Skeletal muscle tissue (tissue), 4 donors: ENCODE measurements around the gene PTH1R. TPM values are rescaled to one million over a fixed set of nuclear protein-coding genes. Genes with fewer than 3 reads are reported as not detected.

ENCODE experiments used
- H3K27ac ChIP-seq: one replicate; pipeline ENCODE4 v1.7.0; 2013; ENCODE audit warnings: mild to moderate bottlenecking, low read depth, low read length, inconsistent platforms
- H3K27me3 ChIP-seq, 3 donors: one replicate each; pipeline ENCODE4 v1.7.0; 2013; ENCODE audit warnings: low read length in 3 of 3; ENCODE audit not compliant: control insufficient read depth in 3 of 3, insufficient read depth in 3 of 3
- H3K36me3 ChIP-seq, 3 donors: one replicate each; pipeline ENCODE4 v1.7.0; 2013; ENCODE audit warnings: low read length in 3 of 3; ENCODE audit not compliant: control insufficient read depth in 3 of 3, insufficient read depth in 3 of 3
- H3K4me1 ChIP-seq, 3 donors: one replicate each; pipeline ENCODE4 v1.7.0; 2013; ENCODE audit warnings: low read length in 3 of 3, mild to moderate bottlenecking in 3 of 3; ENCODE audit not compliant: control insufficient read depth in 3 of 3, insufficient read depth in 3 of 3
- H3K4me3 ChIP-seq, 3 donors: one replicate each; pipeline ENCODE4 v1.7.0; 2013; ENCODE audit warnings: low read length in 3 of 3
- H3K9ac ChIP-seq, 3 donors: one replicate each; pipeline ENCODE4 v1.7.0; 2013; ENCODE audit warnings: low read length in 3 of 3, mild to moderate bottlenecking in 3 of 3, moderate library complexity in 2 of 3, low read depth in 1 of 3
- H3K9me3 ChIP-seq, 3 donors: one replicate each; pipeline ENCODE4 v1.7.0; 2013; ENCODE audit warnings: low read length in 3 of 3; ENCODE audit not compliant: control insufficient read depth in 3 of 3
- total RNA-seq: library from RNA; depleted of rRNA; stranded (reverse); fragments of >200 nt; gene quantifications from one replicate; pipeline ENCODE4 v1.2.3, GENCODE V29; 2014
- donor health status: Osteomylitis.

The PTH1R gene
- total RNA-seq, 1 donor from 2014 or later = 9.4 TPM

- no peaks in the 10 kb centered on the region for H3K9me3 ChIP-seq
- H3K36me3 ChIP-seq = no peaks in the 10 kb centered on the region
- H3K9ac ChIP-seq = peak overlapping the region in 1 of 3 donors; percentile 60
- H3K27me3 ChIP-seq = peaks cover 21 to 37% (median 34%) of the 10 kb centered on the region in 3 donors
- no peak overlapping the region for H3K27ac ChIP-seq
- no peak overlapping the region for H3K4me3 ChIP-seq
- H3K4me1 ChIP-seq = peaks cover 4 to 11% (median 7%) of the 10 kb centered on the region in 3 donors
Measured at GRCh38 chr3:46880884-46881595, 3.5 kb downstream of the PTH1R start.

DNA sequence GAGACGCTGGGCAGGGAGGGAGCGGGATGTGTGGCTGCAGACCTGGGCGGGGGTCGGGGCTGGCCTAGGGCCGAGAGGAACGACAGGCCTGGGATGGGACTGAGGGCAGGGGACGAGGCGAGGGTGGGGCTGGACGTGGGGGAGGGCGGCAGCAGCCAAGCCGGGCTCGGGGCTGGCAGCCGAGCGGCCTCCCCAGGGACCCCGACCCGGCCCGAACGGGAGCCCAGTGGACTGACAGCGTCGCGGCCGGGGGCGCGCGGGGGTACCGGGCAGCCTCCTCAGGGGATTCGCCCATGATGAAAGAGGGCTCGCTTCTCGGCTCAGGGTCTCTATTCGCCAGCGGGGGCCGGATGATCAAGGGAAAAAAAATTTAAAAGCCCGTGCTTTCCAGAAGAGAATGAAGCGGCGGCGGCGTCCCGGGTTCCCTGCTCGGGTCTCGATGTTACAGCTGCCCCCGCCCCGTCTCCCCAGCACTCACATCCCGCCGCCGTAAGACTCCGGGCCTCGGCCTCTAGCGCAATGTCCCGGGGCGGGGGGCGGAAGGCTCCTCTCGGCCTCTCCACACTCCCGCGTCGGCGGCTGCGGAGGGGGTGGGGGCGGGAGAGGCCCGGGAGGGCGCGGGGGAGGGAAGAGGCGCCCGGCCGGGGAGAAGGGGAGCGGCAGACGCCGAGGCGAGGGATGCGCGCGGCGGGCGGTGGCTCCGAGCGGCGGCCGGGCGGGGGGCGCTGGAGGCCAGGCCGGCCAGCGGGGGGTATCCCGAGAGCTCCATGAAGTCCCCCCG, 4.3 kb downstream of the PTH1R start:
- peak overlapping the region in 2 of 3 donors; percentile 67 to 79 for H3K9ac ChIP-seq

GRCh38 chr3:46882377-46883053, 5.0 kb downstream of the PTH1R start:
- Histone ChIP-seq H3K4me3 (peak overlapping the region; percentile 65 to 69 (median 65)), H3K9ac (peak overlapping the region in 2 of 3 donors; percentile 67 to 79), H3K36me3 (no peaks in the 10 kb centered on the region), H3K27me3 (peaks cover 21 to 37% (median 34%) of the 10 kb centered on the region in 3 donors), H3K27ac (peak overlapping the region; percentile 58), H3K9me3 (no peaks in the 10 kb centered on the region), H3K4me1 (peaks cover 4 to 11% (median 7%) of the 10 kb centered on the region in 3 donors)

More for the DNA sequence above, 4.3 kb downstream of the PTH1R start:
- Histone ChIP-seq H3K4me1 (peaks cover 4 to 11% (median 7%) of the 10 kb centered on the region in 3 donors), H3K9me3 (no peaks in the 10 kb centered on the region), H3K27ac (no peak overlapping the region), H3K36me3 (no peaks in the 10 kb centered on the region), H3K4me3 (peak overlapping the region in 2 of 3 donors; percentile 49 to 65), H3K27me3 (peaks cover 21 to 37% (median 34%) of the 10 kb centered on the region in 3 donors)

GRCh38 chr3:46883054-46883829, 5.7 kb downstream of the PTH1R start:
- no peaks in the 10 kb centered on the region for H3K9me3 ChIP-seq
- H3K4me1 ChIP-seq = peaks cover 4 to 11% (median 7%) of the 10 kb centered on the region in 3 donors
- no peak overlapping the region for H3K27ac ChIP-seq
- H3K36me3 ChIP-seq = no peaks in the 10 kb centered on the region
- H3K9ac ChIP-seq = peak overlapping the region in 1 of 3 donors; percentile 41
- peaks cover 21 to 37% (median 34%) of the 10 kb centered on the region in 3 donors for H3K27me3 ChIP-seq
- H3K4me3 ChIP-seq = peak overlapping the region; percentile 4 to 43 (median 35)

DNA sequence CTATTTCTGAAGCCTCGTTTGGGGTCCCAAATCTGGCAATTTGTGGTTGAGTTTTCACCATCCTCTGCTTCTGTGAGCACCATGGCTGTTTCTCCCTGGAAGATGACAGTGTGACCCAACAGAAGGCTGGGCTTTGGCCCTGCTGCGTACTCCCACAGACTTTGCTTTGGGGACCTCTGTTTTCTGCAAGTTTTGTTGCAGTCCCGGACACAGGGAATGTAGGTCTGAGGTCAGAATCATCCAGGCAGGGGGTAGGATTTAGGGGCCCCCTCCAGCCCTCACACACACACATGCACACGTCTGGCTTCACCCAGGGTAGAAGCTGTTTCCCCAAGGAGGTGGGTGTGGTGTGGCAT, 6.3 kb downstream of the PTH1R start:
- Histone ChIP-seq H3K36me3 (no peaks in the 10 kb centered on the region), H3K27me3 (peaks cover 21 to 37% (median 34%) of the 10 kb centered on the region in 3 donors), H3K4me3 (peak overlapping the region in 2 of 3 donors; percentile 4 to 35), H3K27ac (no peak overlapping the region), H3K4me1 (peaks cover 4 to 11% (median 7%) of the 10 kb centered on the region in 3 donors), H3K9ac (peak overlapping the region in 1 of 3 donors; percentile 41), H3K9me3 (no peaks in the 10 kb centered on the region)

- Histone ChIP-seq H3K27me3 (peaks cover 21 to 37% (median 34%) of the 10 kb centered on the region in 3 donors), H3K27ac (no peak overlapping the region), H3K9ac (peak overlapping the region in 1 of 3 donors; percentile 50), H3K9me3 (no peaks in the 10 kb centered on the region), H3K36me3 (no peaks in the 10 kb centered on the region), H3K4me3 (no peak overlapping the region), H3K4me1 (peaks cover 0 to 11% (median 10%) of the 10 kb centered on the region in 3 donors)
Measured at GRCh38 chr3:46884427-46884826, 6.9 kb downstream of the PTH1R start.

DNA sequence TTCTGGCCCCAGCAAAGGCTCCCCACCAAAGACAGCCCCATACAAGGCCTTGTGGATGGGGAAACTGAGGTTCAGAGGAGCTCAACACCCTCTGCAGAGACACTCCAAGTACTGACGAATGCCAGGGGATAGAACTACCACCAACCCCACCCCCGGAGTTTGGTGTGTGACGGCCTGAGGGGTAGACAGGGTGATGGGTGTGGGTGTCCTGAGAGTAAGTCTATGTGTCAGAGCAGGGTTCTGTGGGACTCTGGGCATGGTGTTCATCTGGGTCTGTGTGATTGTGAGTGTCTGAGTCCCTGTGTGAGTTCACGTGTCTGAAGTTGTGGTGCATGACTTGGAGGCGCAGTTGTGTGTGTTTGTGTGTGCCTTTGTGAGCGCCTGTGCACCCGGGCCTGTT, 7.4 kb downstream of the PTH1R start:
- no peaks in the 10 kb centered on the region for H3K36me3 ChIP-seq
- H3K4me3 ChIP-seq = no peak overlapping the region
- H3K27ac ChIP-seq = no peak overlapping the region
- H3K27me3 ChIP-seq = peaks cover 21 to 36% (median 35%) of the 10 kb centered on the region in 3 donors
- no peaks in the 10 kb centered on the region for H3K9me3 ChIP-seq
- H3K9ac ChIP-seq = no peak overlapping the region
- peaks cover 0 to 13% (median 11%) of the 10 kb centered on the region in 3 donors for H3K4me1 ChIP-seq

DNA sequence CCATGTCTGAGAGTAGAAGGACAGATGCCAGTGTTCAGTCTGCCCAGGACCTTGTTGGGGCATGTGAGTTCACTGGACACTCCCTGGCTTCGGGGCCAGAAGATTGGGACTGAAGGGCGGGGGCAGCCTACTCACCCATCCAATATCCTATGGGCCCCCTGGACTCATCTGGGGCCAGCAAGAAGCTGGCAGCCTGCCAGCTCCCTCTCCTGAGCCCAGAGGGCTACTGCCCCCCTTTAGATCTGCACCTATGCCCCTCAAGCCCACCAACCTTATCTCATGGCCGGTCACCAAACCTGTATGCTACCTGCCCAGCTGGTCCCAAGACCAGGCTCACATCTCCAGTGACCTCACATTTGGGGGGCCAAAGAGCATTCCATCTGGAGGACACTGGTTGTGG, 8.1 kb downstream of the PTH1R start:
- no peaks in the 10 kb centered on the region for H3K9me3 ChIP-seq
- H3K36me3 ChIP-seq = no peaks in the 10 kb centered on the region
- H3K27me3 ChIP-seq = peaks cover 21 to 37% (median 29%) of the 10 kb centered on the region in 3 donors
- no peak overlapping the region for H3K4me3 ChIP-seq
- H3K9ac ChIP-seq = no peak overlapping the region
- no peak overlapping the region for H3K27ac ChIP-seq
- H3K4me1 ChIP-seq = peaks cover 0 to 13% (median 11%) of the 10 kb centered on the region in 3 donors

DNA sequence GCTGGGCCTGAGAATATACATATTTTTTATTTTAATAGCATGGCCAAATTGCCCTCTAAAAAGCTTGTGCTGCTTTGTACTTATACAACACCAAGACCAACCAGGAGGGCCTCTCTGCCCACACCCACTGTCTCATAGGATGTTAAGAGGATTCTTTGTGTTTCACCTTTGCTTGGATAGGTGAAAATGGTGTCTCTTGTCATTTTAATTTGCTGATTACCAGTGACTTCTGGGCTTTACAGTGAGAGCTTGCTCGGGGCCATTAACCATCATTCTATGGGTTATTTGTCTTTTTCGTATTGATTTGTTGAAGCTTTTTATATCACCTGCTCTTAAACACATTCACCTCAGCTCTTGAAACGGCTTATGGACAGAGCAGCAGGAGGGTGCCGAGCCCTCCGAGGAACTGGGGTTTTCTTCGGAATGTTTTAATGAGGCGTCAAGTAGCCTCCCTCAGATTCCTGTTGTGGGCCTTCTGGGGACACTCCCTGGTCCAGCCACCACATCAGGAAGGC, 10.5 kb downstream of the PTH1R start:
- H3K27ac ChIP-seq = no peak overlapping the region
- H3K36me3 ChIP-seq = no peaks in the 10 kb centered on the region
- H3K9ac ChIP-seq = no peak overlapping the region
- H3K27me3 ChIP-seq = peaks cover 5 to 21% (median 17%) of the 10 kb centered on the region in 3 donors
- H3K4me1 ChIP-seq = peaks cover 10 to 32% (median 20%) of the 10 kb centered on the region in 3 donors
- H3K9me3 ChIP-seq = no peaks in the 10 kb centered on the region
- no peak overlapping the region for H3K4me3 ChIP-seq
